ENCODE measurements around the gene MACROH2A2. TPM values are rescaled to one million over a fixed set of nuclear protein-coding genes. Genes with fewer than 3 reads are reported as not detected.

MACROH2A2 gene
- total and polyA plus RNA-seq, 10 of the 15 experiments (the other 5 are each of a cell fraction or from before 2014, with no cell fraction given): 0.14 to 0.24 TPM; not detected in 8

DNA sequence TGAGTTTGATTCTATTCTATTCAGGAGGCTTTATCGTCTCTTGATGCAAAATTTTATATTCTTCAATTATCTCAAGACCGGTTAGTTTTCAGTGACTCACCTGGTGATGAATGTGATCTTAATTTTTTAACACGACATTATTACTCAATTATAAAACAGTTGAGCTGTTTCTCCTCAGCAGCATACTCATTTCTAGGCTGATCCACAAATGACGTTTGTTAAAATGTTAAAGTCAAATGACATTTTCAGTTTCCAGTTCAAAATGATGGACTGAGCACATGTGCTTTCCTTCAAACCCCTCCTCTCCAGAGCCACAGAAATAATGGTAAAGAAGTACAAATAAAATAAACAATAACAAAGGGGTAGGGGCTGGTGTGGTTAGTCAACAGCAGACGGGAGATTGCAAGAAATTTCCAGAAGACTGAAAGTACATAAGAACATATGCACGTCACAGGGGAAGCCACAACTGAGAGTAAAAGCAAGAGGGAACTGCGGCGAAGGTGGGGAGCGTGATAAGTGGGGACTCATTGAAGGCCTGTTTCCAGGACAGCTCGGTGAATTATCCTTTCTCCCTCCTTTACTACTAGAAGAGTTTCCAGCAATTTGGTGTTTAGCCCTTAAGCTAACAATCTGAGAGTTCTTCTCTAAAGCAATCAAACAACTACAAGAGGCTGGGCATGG lies 10.9 kb downstream of the MACROH2A2 start:
- FAIRE-seq: no peak
- ChIA-PET CTCF (no interaction called here), SMC1A (ENCODE audit: uncharacterized antibody, unreplicated experiment) (no interaction called here), POLR2A (no interaction called here), RAD21 (ENCODE audit: unreplicated experiment) (no interaction called here)
- Histone ChIP-seq H3K4me1 (ENCODE audit: control insufficient read depth, insufficient read depth, low read length) (no peaks in the 10 kb centered on the region), H3K4me3 (no peak overlapping the region), H3K9ac (ENCODE audit: control insufficient read depth, insufficient read depth, low read length) (no peak overlapping the region), H3K27ac (ENCODE audit: control insufficient read depth, insufficient read depth) (no peak overlapping the region), H3K27me3 (replicated peaks in 1 of 2; ENCODE audit: control insufficient read depth in 2 of 2, insufficient read depth in 2 of 2, low read length in 1 of 2) (peaks cover 0 to 2% of the 10 kb centered on the region in 2 experiments; a peak in 2 of 4 replicates), H2AFZ (ENCODE audit: control insufficient read depth, low read depth, low read length) (no peak overlapping the region), H3K4me2 (ENCODE audit: control insufficient read depth, insufficient read depth) (no peak overlapping the region), H3K79me2 (ENCODE audit: control insufficient read depth, insufficient read depth, low read length) (no peaks in the 10 kb centered on the region), H3K9me3 (replicated peaks; ENCODE audit: control insufficient read depth, insufficient read depth, low read length) (no peaks in the 10 kb centered on the region), H4K20me1 (ENCODE audit: control insufficient read depth, insufficient read depth) (no peaks in the 10 kb centered on the region), H3K36me3 (ENCODE audit: control insufficient read depth in 2 of 2, insufficient read depth in 2 of 2, low read length in 1 of 2) (no peaks in the 10 kb centered on the region)
- TF ChIP-seq, protein P1, sequence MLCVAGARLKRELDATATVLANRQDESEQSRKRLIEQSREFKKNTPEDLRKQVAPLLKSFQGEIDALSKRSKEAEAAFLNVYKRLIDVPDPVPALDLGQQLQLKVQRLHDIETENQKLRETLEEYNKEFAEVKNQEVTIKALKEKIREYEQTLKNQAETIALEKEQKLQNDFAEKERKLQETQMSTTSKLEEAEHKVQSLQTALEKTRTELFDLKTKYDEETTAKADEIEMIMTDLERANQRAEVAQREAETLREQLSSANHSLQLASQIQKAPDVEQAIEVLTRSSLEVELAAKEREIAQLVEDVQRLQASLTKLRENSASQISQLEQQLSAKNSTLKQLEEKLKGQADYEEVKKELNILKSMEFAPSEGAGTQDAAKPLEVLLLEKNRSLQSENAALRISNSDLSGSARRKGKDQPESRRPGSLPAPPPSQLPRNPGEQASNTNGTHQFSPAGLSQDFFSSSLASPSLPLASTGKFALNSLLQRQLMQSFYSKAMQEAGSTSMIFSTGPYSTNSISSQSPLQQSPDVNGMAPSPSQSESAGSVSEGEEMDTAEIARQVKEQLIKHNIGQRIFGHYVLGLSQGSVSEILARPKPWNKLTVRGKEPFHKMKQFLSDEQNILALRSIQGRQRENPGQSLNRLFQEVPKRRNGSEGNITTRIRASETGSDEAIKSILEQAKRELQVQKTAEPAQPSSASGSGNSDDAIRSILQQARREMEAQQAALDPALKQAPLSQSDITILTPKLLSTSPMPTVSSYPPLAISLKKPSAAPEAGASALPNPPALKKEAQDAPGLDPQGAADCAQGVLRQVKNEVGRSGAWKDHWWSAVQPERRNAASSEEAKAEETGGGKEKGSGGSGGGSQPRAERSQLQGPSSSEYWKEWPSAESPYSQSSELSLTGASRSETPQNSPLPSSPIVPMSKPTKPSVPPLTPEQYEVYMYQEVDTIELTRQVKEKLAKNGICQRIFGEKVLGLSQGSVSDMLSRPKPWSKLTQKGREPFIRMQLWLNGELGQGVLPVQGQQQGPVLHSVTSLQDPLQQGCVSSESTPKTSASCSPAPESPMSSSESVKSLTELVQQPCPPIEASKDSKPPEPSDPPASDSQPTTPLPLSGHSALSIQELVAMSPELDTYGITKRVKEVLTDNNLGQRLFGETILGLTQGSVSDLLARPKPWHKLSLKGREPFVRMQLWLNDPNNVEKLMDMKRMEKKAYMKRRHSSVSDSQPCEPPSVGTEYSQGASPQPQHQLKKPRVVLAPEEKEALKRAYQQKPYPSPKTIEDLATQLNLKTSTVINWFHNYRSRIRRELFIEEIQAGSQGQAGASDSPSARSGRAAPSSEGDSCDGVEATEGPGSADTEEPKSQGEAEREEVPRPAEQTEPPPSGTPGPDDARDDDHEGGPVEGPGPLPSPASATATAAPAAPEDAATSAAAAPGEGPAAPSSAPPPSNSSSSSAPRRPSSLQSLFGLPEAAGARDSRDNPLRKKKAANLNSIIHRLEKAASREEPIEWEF (IDR thresholded peaks at IDR 0.05; ENCODE audit: insufficient replicate concordance, low read depth, low read length): no peak
- TF ChIP-seq ZSCAN29 (IDR thresholded peaks at IDR 0.05) (no peak), ZNF217 (IDR thresholded peaks at IDR 0.05) (no peak)
- TF ChIP-seq, protein P2, sequence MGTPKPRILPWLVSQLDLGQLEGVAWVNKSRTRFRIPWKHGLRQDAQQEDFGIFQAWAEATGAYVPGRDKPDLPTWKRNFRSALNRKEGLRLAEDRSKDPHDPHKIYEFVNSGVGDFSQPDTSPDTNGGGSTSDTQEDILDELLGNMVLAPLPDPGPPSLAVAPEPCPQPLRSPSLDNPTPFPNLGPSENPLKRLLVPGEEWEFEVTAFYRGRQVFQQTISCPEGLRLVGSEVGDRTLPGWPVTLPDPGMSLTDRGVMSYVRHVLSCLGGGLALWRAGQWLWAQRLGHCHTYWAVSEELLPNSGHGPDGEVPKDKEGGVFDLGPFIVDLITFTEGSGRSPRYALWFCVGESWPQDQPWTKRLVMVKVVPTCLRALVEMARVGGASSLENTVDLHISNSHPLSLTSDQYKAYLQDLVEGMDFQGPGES (IDR thresholded peaks at IDR 0.05): no peak
- no peak for DNase-seq (ENCODE audit: low read depth, low spot score)
- no peak for ATAC-seq
- intact Hi-C loops (cut with micrococcal nuclease; ENCODE audit: unreplicated experiment) (no loop called here), in situ Hi-C loops (cut with MboI) (no loop called here)
- 10% methylated on average over 10 of the region's 10 CpGs for WGBS (ENCODE audit: insufficient coverage, insufficient replicate concordance, low lambda C conversion rate, missing lambda C conversion rate)
- BruUV-seq (replicated peaks): no TSS peak

Measured in GM12878 (cell line).